Measurements from ENCODE around the gene HDAC2. TPM values are rescaled to one million over a fixed set of nuclear protein-coding genes. Genes with fewer than 3 reads are reported as not detected.

The HDAC2 gene
- total RNA-seq, 3 donors from 2014 or later, result 49.3 to 76.2 (median 61.9) TPM

DNA sequence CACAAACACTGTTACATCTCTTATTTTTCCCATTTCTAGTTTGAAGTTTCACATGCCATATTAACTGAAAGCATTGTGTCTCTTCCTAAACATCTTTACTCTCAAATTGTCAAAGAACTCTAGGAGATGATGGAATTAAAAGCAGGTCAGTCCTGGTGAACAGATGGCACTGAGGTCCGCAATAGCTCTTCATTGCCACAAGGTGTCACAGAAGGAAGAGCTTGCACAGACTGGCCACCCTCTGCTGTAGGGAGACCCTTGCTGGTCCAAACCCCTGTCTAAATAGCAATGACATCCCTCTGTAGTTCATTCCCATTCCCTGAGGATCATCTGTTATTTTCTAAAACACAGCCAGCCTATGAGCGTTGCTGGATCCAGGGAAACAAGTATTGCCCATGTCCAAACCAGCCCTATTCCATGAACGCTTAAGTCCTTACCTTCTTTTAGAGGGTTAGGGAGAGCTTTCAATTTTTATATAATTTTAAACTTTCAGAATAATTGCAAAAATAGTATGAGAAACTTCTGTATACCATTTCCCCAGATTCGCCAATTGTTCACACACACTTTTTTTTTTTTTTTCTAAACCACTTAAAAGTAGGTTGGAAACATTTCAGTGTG, 10.1 kb upstream of the HDAC2 start:
- DNase-seq (no peak), ATAC-seq (peak; percentile 51)
- H3K36me3 ChIP-seq (ENCODE audit: low read depth), result no peaks in the 10 kb centered on the region
- TF ChIP-seq, protein P1, sequence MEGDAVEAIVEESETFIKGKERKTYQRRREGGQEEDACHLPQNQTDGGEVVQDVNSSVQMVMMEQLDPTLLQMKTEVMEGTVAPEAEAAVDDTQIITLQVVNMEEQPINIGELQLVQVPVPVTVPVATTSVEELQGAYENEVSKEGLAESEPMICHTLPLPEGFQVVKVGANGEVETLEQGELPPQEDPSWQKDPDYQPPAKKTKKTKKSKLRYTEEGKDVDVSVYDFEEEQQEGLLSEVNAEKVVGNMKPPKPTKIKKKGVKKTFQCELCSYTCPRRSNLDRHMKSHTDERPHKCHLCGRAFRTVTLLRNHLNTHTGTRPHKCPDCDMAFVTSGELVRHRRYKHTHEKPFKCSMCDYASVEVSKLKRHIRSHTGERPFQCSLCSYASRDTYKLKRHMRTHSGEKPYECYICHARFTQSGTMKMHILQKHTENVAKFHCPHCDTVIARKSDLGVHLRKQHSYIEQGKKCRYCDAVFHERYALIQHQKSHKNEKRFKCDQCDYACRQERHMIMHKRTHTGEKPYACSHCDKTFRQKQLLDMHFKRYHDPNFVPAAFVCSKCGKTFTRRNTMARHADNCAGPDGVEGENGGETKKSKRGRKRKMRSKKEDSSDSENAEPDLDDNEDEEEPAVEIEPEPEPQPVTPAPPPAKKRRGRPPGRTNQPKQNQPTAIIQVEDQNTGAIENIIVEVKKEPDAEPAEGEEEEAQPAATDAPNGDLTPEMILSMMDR (IDR thresholded peaks at IDR 0.05), result no peak
- H3K4me1 ChIP-seq (ENCODE audit: low read depth), result no peaks in the 10 kb centered on the region
- H3K4me3 ChIP-seq, result no peak overlapping the region
- intact Hi-C loops (cut with DNase I, micrococcal nuclease), result no loop called here
- H3K9me3 ChIP-seq, result no peaks in the 10 kb centered on the region

- ATAC-seq (no peak), DNase-seq (no peak)
- TF ChIP-seq, protein P1 (IDR thresholded peaks at IDR 0.05), result no peak
- no peak overlapping the region for H3K4me3 ChIP-seq
- H3K36me3 ChIP-seq (ENCODE audit: low read depth), result no peaks in the 10 kb centered on the region
- intact Hi-C loops (cut with DNase I, micrococcal nuclease), result no loop called here
- H3K9me3 ChIP-seq, result no peaks in the 10 kb centered on the region
- no peaks in the 10 kb centered on the region for H3K4me1 ChIP-seq (ENCODE audit: low read depth)
Measured at GRCh38 chr6:113979937-113980336, 9.0 kb upstream of the HDAC2 start.

- no peak for ATAC-seq
- intact Hi-C loops (cut with DNase I, micrococcal nuclease), result no loop called here
- TF ChIP-seq, protein P1 (IDR thresholded peaks at IDR 0.05), result no peak
- no peak overlapping the region for H3K4me3 ChIP-seq
- no peaks in the 10 kb centered on the region for H3K36me3 ChIP-seq (ENCODE audit: low read depth)
- DNase-seq, result no peak
- H3K4me1 ChIP-seq (ENCODE audit: low read depth), result no peaks in the 10 kb centered on the region
- no peaks in the 10 kb centered on the region for H3K9me3 ChIP-seq
Measured at GRCh38 chr6:113978084-113978675, 7.2 kb upstream of the HDAC2 start.

DNA sequence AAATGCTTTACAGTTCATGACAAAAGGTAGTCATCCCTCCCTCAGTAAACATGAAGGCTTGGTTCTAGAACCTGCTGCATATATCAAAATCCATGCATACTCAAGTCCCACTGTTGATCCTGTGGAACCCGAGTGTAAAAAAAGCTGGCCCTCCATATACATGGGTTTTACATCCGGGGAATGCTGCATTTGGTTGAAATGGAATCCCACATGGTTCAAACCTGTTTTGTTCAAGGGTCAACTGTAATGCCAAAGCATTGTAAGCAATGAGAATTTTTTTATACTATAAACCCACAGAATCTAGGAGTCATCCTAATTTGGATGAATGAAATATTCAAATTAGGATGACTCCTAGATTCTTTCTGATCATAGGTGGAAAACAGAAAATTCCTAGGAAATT, 5.9 kb upstream of the HDAC2 start:
- TF ChIP-seq, protein P1 (IDR thresholded peaks at IDR 0.05), result no peak

DNA sequence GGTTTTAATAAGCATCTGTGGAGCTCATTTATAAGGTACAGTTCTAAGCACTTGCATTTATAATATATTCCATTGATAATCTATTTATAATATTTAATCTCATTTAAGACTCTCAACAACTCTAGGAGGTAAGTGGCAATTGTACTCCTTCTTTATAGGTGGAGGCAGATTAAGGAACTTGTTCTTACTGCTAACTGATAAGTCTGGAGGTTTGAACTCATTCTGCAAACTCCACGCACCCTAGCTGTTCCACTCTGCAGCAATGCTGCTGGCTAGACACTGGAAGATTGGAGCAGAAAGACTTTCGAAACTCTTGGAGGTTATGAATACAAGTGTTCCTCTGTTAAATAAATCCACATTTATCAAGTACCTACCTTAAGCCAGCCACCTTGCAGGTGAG, 793 bp upstream of the HDAC2 start:
- peaks cover 23% of the 10 kb centered on the region for H3K4me1 ChIP-seq (ENCODE audit: low read depth)
- H3K36me3 ChIP-seq (ENCODE audit: low read depth), result no peaks in the 10 kb centered on the region
- no peak for ATAC-seq
- intact Hi-C loops (cut with DNase I, micrococcal nuclease), result no loop called here
- peak overlapping the region; percentile 96 for H3K4me3 ChIP-seq
- no peak for DNase-seq
- no peaks in the 10 kb centered on the region for H3K9me3 ChIP-seq
- TF ChIP-seq, protein P1 (IDR thresholded peaks at IDR 0.05), result no peak

More for the DNA sequence above, 5.9 kb upstream of the HDAC2 start:
- Histone ChIP-seq H3K4me1 (ENCODE audit: low read depth) (no peaks in the 10 kb centered on the region), H3K36me3 (ENCODE audit: low read depth) (no peaks in the 10 kb centered on the region), H3K4me3 (no peak overlapping the region), H3K9me3 (no peaks in the 10 kb centered on the region)
- intact Hi-C loops (cut with DNase I, micrococcal nuclease), result no loop called here
- DNase-seq, result no peak
- ATAC-seq, result no peak

All from mucosa of descending colon (tissue), 3 donors.